ENCODE measurements around the gene TFDP2. TPM values are rescaled to one million over a fixed set of nuclear protein-coding genes. Genes with fewer than 3 reads are reported as not detected.
"Not testable (repeated sequence)": the region's sequence is repeated elsewhere in the genome, so short reads cannot be mapped to it uniquely, and the experiment has no call there.

Gene TFDP2
- total and polyA plus RNA-seq, 9 of the 15 experiments (the other 6 are each of a cell fraction or from before 2014, with no cell fraction given), result 95.6 to 179 (median 126) TPM

- H3K9ac ChIP-seq (ENCODE audit: insufficient read depth in 1 of 2, low read depth in 2 of 2, low read length in 2 of 2), result no peak overlapping the region
- CTCF ChIA-PET (ENCODE audit: low intra/inter-chr PET ratio), result no interaction called here
- intact Hi-C loops (cut with micrococcal nuclease) (no loop called here), in situ Hi-C loops (cut with MboI) (no loop called here)
- TF ChIP-seq MAFK (IDR thresholded peaks at IDR 0.05; ENCODE audit: low read length), result no peak
- TF ChIP-seq KAT7 (CRISPR knock-in tag; IDR thresholded peaks at IDR 0.05; ENCODE audit: borderline replicate concordance), result no peak
- TF ChIP-seq ZNF384 (IDR thresholded peaks at IDR 0.05; ENCODE audit: low read depth, low read length), result no peak
- no peaks in the 10 kb centered on the region for H3K79me2 ChIP-seq (ENCODE audit: control insufficient read depth, insufficient read depth, low read length)
- no peaks in the 10 kb centered on the region for H3K9me3 ChIP-seq (replicated peaks; ENCODE audit: control insufficient read depth, insufficient read depth, low read depth, low read length)
- H3K4me3 ChIP-seq, result no peak overlapping the region
- no TSS peak for BruUV-seq (replicated peaks)
- H3K4me2 ChIP-seq (ENCODE audit: insufficient read depth, low read length), result no peak overlapping the region
- H3K36me3 ChIP-seq (ENCODE audit: control insufficient read depth, insufficient read depth, low read length), result no peaks in the 10 kb centered on the region
- H3K4me1 ChIP-seq (replicated peaks in 1 of 2; ENCODE audit: control insufficient read depth in 2 of 2, insufficient read depth in 2 of 2, low read length in 2 of 2), result peaks cover 0 to 5% of the 10 kb centered on the region in 2 experiments; a peak in 3 of 5 replicates
- H3K27ac ChIP-seq (ENCODE audit: extremely low read depth, low read depth, low read length), result no peak overlapping the region
- H3K27me3 ChIP-seq (ENCODE audit: control insufficient read depth in 2 of 2, insufficient read depth in 2 of 2, low read length in 2 of 2), result no peaks in the 10 kb centered on the region
- no peaks in the 10 kb centered on the region for H3K9me1 ChIP-seq (ENCODE audit: control insufficient read depth, insufficient read depth, low read length)
- no peak for ATAC-seq
- FAIRE-seq, result no peak
- POLR2A ChIA-PET, result interaction anchor here (1.6 kb wide), 1 partner anchor 17 kb away, joined by 5 read pairs; no protein-coding TSS in a partner anchor
- DNase-seq (ENCODE audit: extremely low read depth in 1 of 4, low spot score in 3 of 4), result no peak
- WGBS (ENCODE audit: insufficient coverage, low coverage, missing lambda C conversion rate), result 21% methylated on average over 2 of the region's 2 CpGs
- no peaks in the 10 kb centered on the region for H4K20me1 ChIP-seq (replicated peaks; ENCODE audit: control insufficient read depth, insufficient read depth, low read length)
- H2AFZ ChIP-seq (ENCODE audit: low read depth, low read length), result no peak overlapping the region
Measured at GRCh38 chr3:142095841-142096240, 53.5 kb downstream of the TFDP2 start.

- H4K20me1 ChIP-seq (replicated peaks; ENCODE audit: control insufficient read depth, insufficient read depth, low read length); BruUV-seq (replicated peaks); ATAC-seq; H3K27ac ChIP-seq (ENCODE audit: extremely low read depth, low read depth, low read length); DNase-seq (ENCODE audit: extremely low read depth in 1 of 4, low spot score in 3 of 4); H3K9me1 ChIP-seq (ENCODE audit: control insufficient read depth, insufficient read depth, low read length); H3K9me3 ChIP-seq (replicated peaks; ENCODE audit: control insufficient read depth, insufficient read depth, low read depth, low read length); H3K79me2 ChIP-seq (ENCODE audit: control insufficient read depth, insufficient read depth, low read length); H3K4me1 ChIP-seq (replicated peaks in 1 of 2; ENCODE audit: control insufficient read depth in 2 of 2, insufficient read depth in 2 of 2, low read length in 2 of 2); H2AFZ ChIP-seq (ENCODE audit: low read depth, low read length); H3K36me3 ChIP-seq (ENCODE audit: control insufficient read depth, insufficient read depth, low read length); intact Hi-C loops (cut with micrococcal nuclease); FAIRE-seq; H3K27me3 ChIP-seq (ENCODE audit: control insufficient read depth in 2 of 2, insufficient read depth in 2 of 2, low read length in 2 of 2); H3K9ac ChIP-seq (ENCODE audit: insufficient read depth in 1 of 2, low read depth in 2 of 2, low read length in 2 of 2); H3K4me2 ChIP-seq (ENCODE audit: insufficient read depth, low read length); H3K4me3 ChIP-seq; in situ Hi-C loops (cut with MboI): not testable (repeated sequence)
- ChIA-PET CTCF (ENCODE audit: low intra/inter-chr PET ratio) (interaction anchor here (0.6 kb wide), 1 partner anchor 1862 kb away, joined by 3 read pairs; no protein-coding TSS in a partner anchor), POLR2A (interaction anchor here (0.8 kb wide), 1 partner anchor 23 kb away, joined by 3 read pairs; no protein-coding TSS in a partner anchor)
- WGBS (ENCODE audit: insufficient coverage, low coverage, missing lambda C conversion rate), result 55% methylated on average over 5 of the region's 5 CpGs
- peak; percentile 51 for TF ChIP-seq ZNF316 (IDR thresholded peaks at IDR 0.05)
Measured at GRCh38 chr3:142088925-142089324, 60.4 kb downstream of the TFDP2 start.

Data from K562 (cell line).